ENCODE results near the gene DPEP2.

The DPEP2 gene

DNA sequence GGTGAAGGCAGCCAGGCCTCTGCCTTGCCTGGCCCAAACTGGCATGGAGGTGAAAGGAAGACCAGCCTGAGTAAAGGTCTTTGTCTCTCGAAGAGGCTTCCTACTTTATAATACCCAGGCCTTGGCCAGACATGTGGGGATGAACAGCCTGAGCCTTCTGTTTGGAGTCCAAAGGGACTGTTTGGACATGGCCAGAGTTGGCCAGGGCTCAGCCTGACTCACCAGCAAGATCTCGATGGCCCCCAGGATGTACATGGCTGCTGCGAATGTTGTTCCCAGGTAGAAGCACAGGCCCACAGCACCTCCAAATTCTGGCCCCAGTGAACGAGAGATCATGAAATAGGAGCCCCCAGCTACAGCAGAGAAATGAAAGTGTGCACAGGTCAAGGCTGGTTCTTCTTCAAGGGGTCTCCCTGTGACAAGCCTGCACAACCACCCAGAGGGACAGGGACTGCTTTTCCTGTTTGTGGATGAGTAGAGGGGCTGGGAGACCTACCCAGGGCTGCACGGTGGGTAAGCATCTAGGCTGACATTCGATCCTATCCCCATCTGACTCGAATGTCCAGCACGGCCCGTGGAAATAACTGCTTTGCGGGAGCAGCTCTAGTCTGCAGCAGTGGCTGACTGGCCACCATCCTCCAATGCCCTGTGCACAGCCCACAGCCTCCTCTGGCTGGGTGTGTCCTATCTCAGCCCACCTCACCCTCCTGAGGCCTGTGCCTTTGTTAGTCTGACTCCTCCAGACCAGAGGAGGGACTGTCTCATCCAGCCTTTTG is 44.7 kb downstream of the DPEP2 start:
- Histone ChIP-seq H3K36me3 (ENCODE audit: insufficient read depth, low read length) (peaks cover 24% of the 10 kb centered on the region; the same call in 1 of the 2 replicates), H3K4me1 (ENCODE audit: control insufficient read depth, insufficient read depth, low read length, unreplicated experiment) (peaks cover 10% of the 10 kb centered on the region), H3K79me2 (ENCODE audit: control insufficient read depth, insufficient read depth, low read length, unreplicated experiment) (peaks cover 17% of the 10 kb centered on the region), H3K27me3 (ENCODE audit: insufficient read depth, low read length) (no peaks in the 10 kb centered on the region), H3K4me3 (ENCODE audit: low read depth, low read length) (no peak overlapping the region), H2AFZ (ENCODE audit: low read length, unreplicated experiment) (no peak overlapping the region), H3K27ac (ENCODE audit: low read depth, low read length) (no peak overlapping the region)

- Histone ChIP-seq H3K4me1 (ENCODE audit: control insufficient read depth, insufficient read depth, low read length, unreplicated experiment) (peaks cover 2% of the 10 kb centered on the region), H3K27me3 (ENCODE audit: insufficient read depth, low read length) (no peaks in the 10 kb centered on the region), H3K79me2 (ENCODE audit: control insufficient read depth, insufficient read depth, low read length, unreplicated experiment) (peaks cover 11% of the 10 kb centered on the region), H3K36me3 (ENCODE audit: insufficient read depth, low read length) (peaks cover 23% of the 10 kb centered on the region; the same call in 1 of the 2 replicates), H3K27ac (ENCODE audit: low read depth, low read length) (no peak overlapping the region), H2AFZ (ENCODE audit: low read length, unreplicated experiment) (no peak overlapping the region), H3K4me3 (ENCODE audit: low read depth, low read length) (no peak overlapping the region)
Measured at GRCh38 chr16:67953641-67954375, 45.5 kb downstream of the DPEP2 start.

GRCh38 chr16:67951485-67951884 is 47.8 kb downstream of the DPEP2 start:
- Histone ChIP-seq H3K27ac (ENCODE audit: low read depth, low read length) (no peak overlapping the region), H3K79me2 (ENCODE audit: control insufficient read depth, insufficient read depth, low read length, unreplicated experiment) (peaks cover 2% of the 10 kb centered on the region), H2AFZ (ENCODE audit: low read length, unreplicated experiment) (no peak overlapping the region), H3K36me3 (ENCODE audit: insufficient read depth, low read length) (peaks cover 30% of the 10 kb centered on the region; the same call in 1 of the 2 replicates), H3K27me3 (ENCODE audit: insufficient read depth, low read length) (no peaks in the 10 kb centered on the region), H3K4me3 (ENCODE audit: low read depth, low read length) (no peak overlapping the region), H3K4me1 (ENCODE audit: control insufficient read depth, insufficient read depth, low read length, unreplicated experiment) (no peaks in the 10 kb centered on the region)

DNA sequence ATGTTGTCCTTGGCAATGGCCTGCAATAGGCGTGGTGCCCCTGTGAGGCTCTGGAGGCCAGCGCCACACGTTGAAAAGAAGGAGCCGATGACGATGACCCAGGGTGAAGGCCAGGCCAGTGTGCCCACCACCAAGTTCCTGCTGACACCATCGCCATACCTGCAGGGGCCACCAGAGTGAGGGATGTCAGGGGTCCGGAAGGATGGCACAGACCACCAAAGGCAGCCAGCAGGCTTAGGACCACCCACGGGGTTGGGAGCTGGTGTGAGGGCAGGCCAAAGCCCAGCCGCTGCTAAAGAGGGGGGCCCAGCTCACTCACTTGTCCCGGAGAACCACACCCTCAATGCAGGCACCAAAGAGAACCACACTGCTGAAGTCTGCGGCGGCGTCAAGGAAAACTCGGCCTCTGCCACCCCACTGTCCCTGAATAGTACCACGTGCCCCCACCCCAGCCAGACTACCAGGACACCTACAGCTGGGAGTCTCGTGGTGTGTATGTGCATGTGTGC is 48.9 kb downstream of the DPEP2 start:
- Histone ChIP-seq H3K27me3 (ENCODE audit: insufficient read depth, low read length) (no peaks in the 10 kb centered on the region), H2AFZ (ENCODE audit: low read length, unreplicated experiment) (no peak overlapping the region), H3K4me3 (ENCODE audit: low read depth, low read length) (no peak overlapping the region), H3K79me2 (ENCODE audit: control insufficient read depth, insufficient read depth, low read length, unreplicated experiment) (peaks cover 2% of the 10 kb centered on the region), H3K36me3 (ENCODE audit: insufficient read depth, low read length) (peaks cover 38% of the 10 kb centered on the region; the same call in 1 of the 2 replicates), H3K4me1 (ENCODE audit: control insufficient read depth, insufficient read depth, low read length, unreplicated experiment) (no peaks in the 10 kb centered on the region), H3K27ac (ENCODE audit: low read depth, low read length) (no peak overlapping the region)

DNA sequence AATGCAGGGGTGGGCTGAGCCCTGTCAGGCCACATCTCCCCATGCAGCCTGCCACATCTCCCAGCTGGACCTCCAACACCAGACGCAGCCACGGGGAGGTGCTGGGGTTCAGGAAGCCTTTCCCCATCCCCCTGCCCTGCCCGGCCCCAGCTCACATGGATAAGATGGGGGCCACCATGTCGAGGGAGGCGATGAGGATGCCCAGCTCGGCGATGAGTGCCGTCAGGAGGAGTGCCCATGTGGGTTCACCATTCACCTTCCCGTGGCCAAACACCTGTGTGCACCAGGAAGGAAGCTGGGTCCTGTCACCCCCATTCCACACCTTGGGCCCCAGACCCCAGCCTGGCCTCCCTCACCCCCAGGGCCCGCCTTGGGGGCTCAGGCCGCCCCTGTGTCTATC is 49.6 kb downstream of the DPEP2 start:
- H3K36me3 ChIP-seq (ENCODE audit: insufficient read depth, low read length) = peaks cover 32% of the 10 kb centered on the region; the same call in 1 of the 2 replicates
- no peak overlapping the region for H3K4me3 ChIP-seq (ENCODE audit: low read depth, low read length)
- no peaks in the 10 kb centered on the region for H3K27me3 ChIP-seq (ENCODE audit: insufficient read depth, low read length)
- no peaks in the 10 kb centered on the region for H3K4me1 ChIP-seq (ENCODE audit: control insufficient read depth, insufficient read depth, low read length, unreplicated experiment)
- no peak overlapping the region for H3K27ac ChIP-seq (ENCODE audit: low read depth, low read length)
- peaks cover 2% of the 10 kb centered on the region for H3K79me2 ChIP-seq (ENCODE audit: control insufficient read depth, insufficient read depth, low read length, unreplicated experiment)
- no peak overlapping the region for H2AFZ ChIP-seq (ENCODE audit: low read length, unreplicated experiment)

GRCh38 chr16:67948015-67948414 is 51.3 kb downstream of the DPEP2 start:
- H3K27me3 ChIP-seq (ENCODE audit: insufficient read depth, low read length) = no peaks in the 10 kb centered on the region
- peaks cover 2% of the 10 kb centered on the region for H3K79me2 ChIP-seq (ENCODE audit: control insufficient read depth, insufficient read depth, low read length, unreplicated experiment)
- H3K36me3 ChIP-seq (ENCODE audit: insufficient read depth, low read length) = peaks cover 25% of the 10 kb centered on the region; the same call in 1 of the 2 replicates
- H3K4me1 ChIP-seq (ENCODE audit: control insufficient read depth, insufficient read depth, low read length, unreplicated experiment) = no peaks in the 10 kb centered on the region
- no peak overlapping the region for H2AFZ ChIP-seq (ENCODE audit: low read length, unreplicated experiment)
- no peak overlapping the region for H3K27ac ChIP-seq (ENCODE audit: low read depth, low read length)
- H3K4me3 ChIP-seq (ENCODE audit: low read depth, low read length) = no peak overlapping the region

- Histone ChIP-seq H3K4me3 (ENCODE audit: low read depth, low read length) (no peak overlapping the region), H3K4me1 (ENCODE audit: control insufficient read depth, insufficient read depth, low read length, unreplicated experiment) (no peaks in the 10 kb centered on the region), H3K27ac (ENCODE audit: low read depth, low read length) (no peak overlapping the region), H2AFZ (ENCODE audit: low read length, unreplicated experiment) (no peak overlapping the region), H3K27me3 (ENCODE audit: insufficient read depth, low read length) (no peaks in the 10 kb centered on the region), H3K36me3 (ENCODE audit: insufficient read depth, low read length) (peaks cover 25% of the 10 kb centered on the region; the same call in 1 of the 2 replicates), H3K79me2 (ENCODE audit: control insufficient read depth, insufficient read depth, low read length, unreplicated experiment) (peaks cover 2% of the 10 kb centered on the region)
Measured at GRCh38 chr16:67946966-67947558, 52.2 kb downstream of the DPEP2 start.

- H2AFZ ChIP-seq (ENCODE audit: low read length, unreplicated experiment) = no peak overlapping the region
- H3K27me3 ChIP-seq (ENCODE audit: insufficient read depth, low read length) = no peaks in the 10 kb centered on the region
- H3K36me3 ChIP-seq (ENCODE audit: insufficient read depth, low read length) = peaks cover 25% of the 10 kb centered on the region; the same call in 1 of the 2 replicates
- H3K4me3 ChIP-seq (ENCODE audit: low read depth, low read length) = no peak overlapping the region
- H3K4me1 ChIP-seq (ENCODE audit: control insufficient read depth, insufficient read depth, low read length, unreplicated experiment) = no peaks in the 10 kb centered on the region
- H3K79me2 ChIP-seq (ENCODE audit: control insufficient read depth, insufficient read depth, low read length, unreplicated experiment) = peaks cover 2% of the 10 kb centered on the region
- no peak overlapping the region for H3K27ac ChIP-seq (ENCODE audit: low read depth, low read length)
Measured at GRCh38 chr16:67946128-67946569, 53.1 kb downstream of the DPEP2 start.

DNA sequence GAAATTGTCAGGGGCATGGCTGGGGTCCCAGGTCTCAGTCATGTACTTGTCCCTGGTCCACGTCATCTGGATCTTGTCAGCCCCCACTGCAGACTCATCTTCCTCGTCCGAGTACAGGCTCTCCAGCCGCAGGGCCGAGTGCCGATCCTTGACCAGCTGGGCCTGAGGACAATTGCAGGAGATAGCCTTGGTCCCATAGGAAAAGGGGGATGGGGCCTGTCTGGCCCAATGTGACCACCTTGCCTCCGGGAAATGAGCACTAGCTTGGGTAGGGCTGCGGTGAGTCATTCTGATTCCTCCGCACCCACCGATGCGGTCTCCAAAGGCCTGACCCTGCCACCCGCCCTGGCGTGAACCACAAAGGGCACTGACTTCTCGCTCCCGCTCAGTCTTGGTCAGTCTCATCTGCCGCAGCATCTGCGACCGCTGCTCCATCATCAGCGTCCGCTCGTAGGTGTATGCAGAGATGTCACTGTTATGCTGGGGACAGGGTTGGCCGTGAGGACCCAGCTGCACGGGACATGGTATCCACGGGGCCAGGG is 53.8 kb downstream of the DPEP2 start:
- Histone ChIP-seq H2AFZ (ENCODE audit: low read length, unreplicated experiment) (no peak overlapping the region), H3K27ac (ENCODE audit: low read depth, low read length) (no peak overlapping the region), H3K36me3 (ENCODE audit: insufficient read depth, low read length) (peaks cover 25% of the 10 kb centered on the region; the same call in 1 of the 2 replicates), H3K4me1 (ENCODE audit: control insufficient read depth, insufficient read depth, low read length, unreplicated experiment) (no peaks in the 10 kb centered on the region), H3K79me2 (ENCODE audit: control insufficient read depth, insufficient read depth, low read length, unreplicated experiment) (peaks cover 2% of the 10 kb centered on the region), H3K27me3 (ENCODE audit: insufficient read depth, low read length) (no peaks in the 10 kb centered on the region), H3K4me3 (ENCODE audit: low read depth, low read length) (no peak overlapping the region)

DNA sequence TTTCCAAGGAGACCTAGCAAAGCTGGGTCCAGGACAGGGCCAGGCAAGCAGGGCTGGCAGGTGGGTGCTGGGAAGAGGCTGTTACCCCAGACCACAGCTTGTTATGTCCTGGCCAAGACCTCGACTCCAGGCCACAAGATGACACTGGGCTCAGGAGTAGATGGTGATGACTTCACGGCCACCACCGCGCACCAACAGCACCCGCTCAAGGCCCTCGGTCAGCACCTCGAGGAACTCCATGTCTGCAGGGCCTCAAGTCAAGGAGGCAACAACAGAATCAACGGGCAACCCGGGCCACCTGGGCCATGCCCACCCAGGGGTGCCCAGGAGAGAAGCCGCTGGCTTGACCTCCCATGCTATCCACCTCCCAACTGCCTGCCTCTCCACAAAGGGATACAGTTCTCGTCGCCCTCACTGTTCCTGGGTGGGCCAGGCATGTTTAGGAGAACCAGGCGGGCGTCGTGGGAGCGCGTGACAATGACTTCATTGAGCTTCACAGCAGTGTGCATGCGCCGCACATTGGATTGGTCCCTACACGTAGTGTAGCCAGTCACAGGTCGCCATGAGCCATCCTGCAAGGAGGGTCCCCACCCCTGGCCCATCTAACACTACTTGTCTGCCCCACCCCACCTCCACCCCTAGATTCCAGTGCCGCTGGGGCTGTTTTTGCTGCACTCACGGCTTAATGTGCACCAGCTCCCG is 54.4 kb downstream of the DPEP2 start:
- H2AFZ ChIP-seq (ENCODE audit: low read length, unreplicated experiment) = no peak overlapping the region
- no peak overlapping the region for H3K4me3 ChIP-seq (ENCODE audit: low read depth, low read length)
- H3K27me3 ChIP-seq (ENCODE audit: insufficient read depth, low read length) = no peaks in the 10 kb centered on the region
- no peaks in the 10 kb centered on the region for H3K4me1 ChIP-seq (ENCODE audit: control insufficient read depth, insufficient read depth, low read length, unreplicated experiment)
- H3K36me3 ChIP-seq (ENCODE audit: insufficient read depth, low read length) = peaks cover 26% of the 10 kb centered on the region; the same call in 1 of the 2 replicates
- no peak overlapping the region for H3K27ac ChIP-seq (ENCODE audit: low read depth, low read length)
- peaks cover 6% of the 10 kb centered on the region for H3K79me2 ChIP-seq (ENCODE audit: control insufficient read depth, insufficient read depth, low read length, unreplicated experiment)

All from ACC112 (cell line).